PC-3 (cell line): ENCODE measurements around the gene HIVEP3.

Experiments
- EZH2phosphoT487 ChIP-seq: fragments of 300-600 bp; sonication (generic); IDR thresholded peaks from 2 replicates; pipeline ENCODE4 v1.6.1; 2018; ENCODE audit warnings: mild to moderate bottlenecking, antibody characterized with exemption, low read length, borderline replicate concordance
- TF ChIP-seq, protein P1 (sequence below): fragments of 300-600 bp; sonication (generic); conservative IDR thresholded peaks from 2 replicates; pipeline ENCODE4 v1.5.1; 2017; ENCODE audit warnings: antibody characterized with exemption, low read depth, mild to moderate bottlenecking, low read length

DNA sequence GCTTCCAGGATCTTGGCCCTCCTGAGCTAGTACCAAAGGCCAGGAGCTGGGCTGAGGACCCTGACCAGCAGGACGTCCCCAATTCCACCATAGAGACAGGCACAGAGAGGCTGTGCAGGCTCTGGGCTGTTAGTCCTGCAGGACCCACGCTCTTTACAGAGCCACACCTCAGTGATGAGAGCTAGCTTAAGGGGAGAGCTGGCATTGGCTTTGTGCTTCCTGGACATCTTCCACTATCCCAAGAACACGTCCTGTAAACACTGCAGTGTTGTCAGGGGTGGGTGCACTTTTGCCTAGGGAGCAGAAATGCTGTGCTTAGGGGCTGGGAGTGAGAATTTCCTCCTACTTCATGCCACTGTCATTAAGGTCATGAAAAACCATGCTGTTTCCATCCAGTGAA is 342.5 kb downstream of the HIVEP3 start:
- TF ChIP-seq EZH2phosphoT487, result no peak
- TF ChIP-seq, protein P1, sequence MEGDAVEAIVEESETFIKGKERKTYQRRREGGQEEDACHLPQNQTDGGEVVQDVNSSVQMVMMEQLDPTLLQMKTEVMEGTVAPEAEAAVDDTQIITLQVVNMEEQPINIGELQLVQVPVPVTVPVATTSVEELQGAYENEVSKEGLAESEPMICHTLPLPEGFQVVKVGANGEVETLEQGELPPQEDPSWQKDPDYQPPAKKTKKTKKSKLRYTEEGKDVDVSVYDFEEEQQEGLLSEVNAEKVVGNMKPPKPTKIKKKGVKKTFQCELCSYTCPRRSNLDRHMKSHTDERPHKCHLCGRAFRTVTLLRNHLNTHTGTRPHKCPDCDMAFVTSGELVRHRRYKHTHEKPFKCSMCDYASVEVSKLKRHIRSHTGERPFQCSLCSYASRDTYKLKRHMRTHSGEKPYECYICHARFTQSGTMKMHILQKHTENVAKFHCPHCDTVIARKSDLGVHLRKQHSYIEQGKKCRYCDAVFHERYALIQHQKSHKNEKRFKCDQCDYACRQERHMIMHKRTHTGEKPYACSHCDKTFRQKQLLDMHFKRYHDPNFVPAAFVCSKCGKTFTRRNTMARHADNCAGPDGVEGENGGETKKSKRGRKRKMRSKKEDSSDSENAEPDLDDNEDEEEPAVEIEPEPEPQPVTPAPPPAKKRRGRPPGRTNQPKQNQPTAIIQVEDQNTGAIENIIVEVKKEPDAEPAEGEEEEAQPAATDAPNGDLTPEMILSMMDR, result no peak
